Chondrocyte (in vitro differentiated cells): ENCODE data around the gene REEP1. TPM values are rescaled to one million over a fixed set of nuclear protein-coding genes. Genes with fewer than 3 reads are reported as not detected.

Experiments used
- DNase-seq: peaks from one replicate; pipeline ENCODE4 v3.0.0; 2021; ENCODE audit warnings: mixed read lengths, low spot score
- H3K27ac Mint-ChIP-seq: one replicate; pipeline ENCODE4 v1.8.0; 2021; ENCODE audit warnings: mild to moderate bottlenecking, moderate library complexity, mixed read lengths; ENCODE audit not compliant: unreplicated experiment
- H3K27me3 Mint-ChIP-seq: 2 replicates; pipeline ENCODE4 v1.8.0; 2021; ENCODE audit warnings: low read depth, mixed read lengths
- H3K36me3 Mint-ChIP-seq: 2 replicates; pipeline ENCODE4 v1.8.0; 2021; ENCODE audit warnings: low read depth, mixed read lengths
- H3K4me1 Mint-ChIP-seq: 2 replicates; pipeline ENCODE4 v1.8.0; 2021; ENCODE audit warnings: low read depth, mild to moderate bottlenecking, mixed read lengths
- H3K4me3 Mint-ChIP-seq: one replicate; pipeline ENCODE4 v1.8.0; 2021; ENCODE audit warnings: mild to moderate bottlenecking, moderate library complexity, mixed read lengths; ENCODE audit not compliant: unreplicated experiment
- H3K9me3 Mint-ChIP-seq: 2 replicates; pipeline ENCODE4 v1.8.0; 2021; ENCODE audit warnings: low read depth, mixed read lengths
- CTCF ChIP-seq: fragments of 200-600 bp; sonication (generic); IDR thresholded peaks from 2 replicates; pipeline ENCODE4 v1.5.0; 2021; ENCODE audit warnings: antibody characterized with exemption, mild to moderate bottlenecking, moderate library complexity
- total RNA-seq: library from RNA; stranded (reverse); gene quantifications from 3 replicates; pipeline ENCODE4 v1.2.1, GENCODE V29; 2021

Gene REEP1
- total RNA-seq, 1 donor from 2014 or later, result 2.4 TPM

- DNase-seq, result no peak
- Mint-ChIP-seq H3K4me3 (no peak overlapping the region), H3K27me3 (peaks cover 10% of the 10 kb centered on the region), H3K9me3 (no peaks in the 10 kb centered on the region), H3K36me3 (peaks cover 1% of the 10 kb centered on the region), H3K4me1 (peaks cover 21% of the 10 kb centered on the region), H3K27ac (no peak overlapping the region)
- no peak for TF ChIP-seq CTCF
Measured at GRCh38 chr2:86284401-86284841, 53.0 kb downstream of the REEP1 start.

GRCh38 chr2:86283411-86284030 is 53.9 kb downstream of the REEP1 start:
- DNase-seq, result no peak
- Mint-ChIP-seq H3K36me3 (peaks cover 1% of the 10 kb centered on the region), H3K27me3 (peaks cover 10% of the 10 kb centered on the region), H3K9me3 (no peaks in the 10 kb centered on the region), H3K4me3 (no peak overlapping the region), H3K27ac (no peak overlapping the region), H3K4me1 (peaks cover 21% of the 10 kb centered on the region)
- TF ChIP-seq CTCF, result no peak

- Mint-ChIP-seq H3K9me3 (no peaks in the 10 kb centered on the region), H3K4me3 (no peak overlapping the region), H3K27ac (no peak overlapping the region), H3K4me1 (peaks cover 21% of the 10 kb centered on the region), H3K27me3 (peaks cover 9% of the 10 kb centered on the region), H3K36me3 (peaks cover 1% of the 10 kb centered on the region)
- DNase-seq, result no peak
- no peak for TF ChIP-seq CTCF
Measured at GRCh38 chr2:86281066-86281700, 56.2 kb downstream of the REEP1 start.

- Mint-ChIP-seq H3K4me1 (peaks cover 21% of the 10 kb centered on the region), H3K4me3 (no peak overlapping the region), H3K9me3 (no peaks in the 10 kb centered on the region), H3K27ac (no peak overlapping the region), H3K27me3 (peaks cover 5% of the 10 kb centered on the region), H3K36me3 (peaks cover 1% of the 10 kb centered on the region)
- DNase-seq, result no peak
- TF ChIP-seq CTCF, result no peak
Measured at GRCh38 chr2:86280191-86280667, 57.2 kb downstream of the REEP1 start.

- no peaks in the 10 kb centered on the region for H3K27me3 Mint-ChIP-seq
- no peak overlapping the region for H3K27ac Mint-ChIP-seq
- H3K9me3 Mint-ChIP-seq, result peaks cover 19% of the 10 kb centered on the region
- H3K4me1 Mint-ChIP-seq, result peaks cover 24% of the 10 kb centered on the region
- peaks cover 9% of the 10 kb centered on the region for H3K36me3 Mint-ChIP-seq
- no peak for DNase-seq
- no peak for TF ChIP-seq CTCF
- no peak overlapping the region for H3K4me3 Mint-ChIP-seq
Measured at GRCh38 chr2:86275962-86276361, 61.5 kb downstream of the REEP1 start.
